ENCODE measurements around the gene ARL15.
"Not testable (repeated sequence)": the region's sequence is repeated elsewhere in the genome, so short reads cannot be mapped to it uniquely, and the experiment has no call there.

The ARL15 gene

GRCh38 chr5:54310433-54311175, at the start of gene ARL15:
TSS of gene ARL15 (minus strand) at chr5:54310573.
- Histone ChIP-seq H4K20me1 (ENCODE audit: insufficient read depth, low read length) (no peaks in the 10 kb centered on the region), H3K9ac (ENCODE audit: low read length) (peak within 1 kb of the TSS; percentile 71), H3K36me3 (replicated peaks; ENCODE audit: low read depth, low read length) (no peaks in the 10 kb centered on the region), H3K9me3 (ENCODE audit: insufficient read depth, low read length) (no peaks in the 10 kb centered on the region), H3K4me2 (ENCODE audit: low read length) (peak within 1 kb of the TSS; percentile 97), H3K79me2 (ENCODE audit: low read length) (no peaks in the 10 kb centered on the region), H3K4me3 (ENCODE audit: low read length) (peak within 1 kb of the TSS; percentile 92), H3K4me1 (ENCODE audit: low read length) (peaks cover 5% of the 10 kb centered on the region; the same call in 1 of the 2 replicates), H2AFZ (ENCODE audit: low read depth, low read length) (peak within 1 kb of the TSS; percentile 91), H3K27ac (ENCODE audit: low read length) (no peak within 1 kb of the TSS), H3K27me3 (ENCODE audit: low read depth, low read length) (no peaks in the 10 kb centered on the region)
- no peak for TF ChIP-seq EZH2phosphoT487 (IDR thresholded peaks at IDR 0.05; ENCODE audit: low read depth)
- TF ChIP-seq, protein P1, sequence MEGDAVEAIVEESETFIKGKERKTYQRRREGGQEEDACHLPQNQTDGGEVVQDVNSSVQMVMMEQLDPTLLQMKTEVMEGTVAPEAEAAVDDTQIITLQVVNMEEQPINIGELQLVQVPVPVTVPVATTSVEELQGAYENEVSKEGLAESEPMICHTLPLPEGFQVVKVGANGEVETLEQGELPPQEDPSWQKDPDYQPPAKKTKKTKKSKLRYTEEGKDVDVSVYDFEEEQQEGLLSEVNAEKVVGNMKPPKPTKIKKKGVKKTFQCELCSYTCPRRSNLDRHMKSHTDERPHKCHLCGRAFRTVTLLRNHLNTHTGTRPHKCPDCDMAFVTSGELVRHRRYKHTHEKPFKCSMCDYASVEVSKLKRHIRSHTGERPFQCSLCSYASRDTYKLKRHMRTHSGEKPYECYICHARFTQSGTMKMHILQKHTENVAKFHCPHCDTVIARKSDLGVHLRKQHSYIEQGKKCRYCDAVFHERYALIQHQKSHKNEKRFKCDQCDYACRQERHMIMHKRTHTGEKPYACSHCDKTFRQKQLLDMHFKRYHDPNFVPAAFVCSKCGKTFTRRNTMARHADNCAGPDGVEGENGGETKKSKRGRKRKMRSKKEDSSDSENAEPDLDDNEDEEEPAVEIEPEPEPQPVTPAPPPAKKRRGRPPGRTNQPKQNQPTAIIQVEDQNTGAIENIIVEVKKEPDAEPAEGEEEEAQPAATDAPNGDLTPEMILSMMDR (IDR thresholded peaks at IDR 0.05; ENCODE audit: low read depth, low read length) = no peak

DNA sequence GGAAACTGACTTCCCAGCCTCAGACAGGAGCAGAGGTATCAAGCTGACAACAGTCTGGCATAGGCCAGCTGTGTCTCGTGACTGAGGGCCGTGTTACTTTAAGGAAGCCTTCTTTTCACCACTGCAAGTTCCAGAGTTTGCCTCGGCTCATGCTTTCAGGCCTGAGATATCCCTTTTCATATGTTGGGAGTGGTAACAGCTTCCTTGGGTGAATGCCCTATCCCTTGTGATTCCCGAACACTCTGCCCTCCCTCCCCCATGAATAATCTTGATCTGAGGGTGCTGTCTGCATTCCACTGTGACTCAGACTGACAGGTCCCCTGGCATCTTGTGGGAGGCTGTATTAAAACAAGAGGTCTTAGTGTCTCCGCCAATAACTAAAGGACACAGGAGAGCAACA, 49.7 kb upstream of the ARL15 start:
- no peak overlapping the region for H3K9ac ChIP-seq (ENCODE audit: low read length)
- 0 out of 2 replicates have a peak, but pooled peaks cover 5% of the 10 kb centered on the region for H3K4me1 ChIP-seq (ENCODE audit: low read length)
- H2AFZ ChIP-seq (ENCODE audit: low read depth, low read length) = no peak overlapping the region
- H3K4me3 ChIP-seq (ENCODE audit: low read length) = no peak overlapping the region
- no peaks in the 10 kb centered on the region for H3K36me3 ChIP-seq (replicated peaks; ENCODE audit: low read depth, low read length)
- H3K27ac ChIP-seq (ENCODE audit: low read length) = no peak overlapping the region
- H3K4me2 ChIP-seq (ENCODE audit: low read length) = no peak overlapping the region
- no peaks in the 10 kb centered on the region for H3K9me3 ChIP-seq (ENCODE audit: insufficient read depth, low read length)
- TF ChIP-seq, protein P1 (IDR thresholded peaks at IDR 0.05; ENCODE audit: low read depth, low read length) = no peak
- TF ChIP-seq EZH2phosphoT487 (IDR thresholded peaks at IDR 0.05; ENCODE audit: low read depth) = no peak
- H3K79me2 ChIP-seq (ENCODE audit: low read length) = no peaks in the 10 kb centered on the region
- H3K27me3 ChIP-seq (ENCODE audit: low read depth, low read length) = no peaks in the 10 kb centered on the region
- H4K20me1 ChIP-seq (ENCODE audit: insufficient read depth, low read length) = no peaks in the 10 kb centered on the region

DNA sequence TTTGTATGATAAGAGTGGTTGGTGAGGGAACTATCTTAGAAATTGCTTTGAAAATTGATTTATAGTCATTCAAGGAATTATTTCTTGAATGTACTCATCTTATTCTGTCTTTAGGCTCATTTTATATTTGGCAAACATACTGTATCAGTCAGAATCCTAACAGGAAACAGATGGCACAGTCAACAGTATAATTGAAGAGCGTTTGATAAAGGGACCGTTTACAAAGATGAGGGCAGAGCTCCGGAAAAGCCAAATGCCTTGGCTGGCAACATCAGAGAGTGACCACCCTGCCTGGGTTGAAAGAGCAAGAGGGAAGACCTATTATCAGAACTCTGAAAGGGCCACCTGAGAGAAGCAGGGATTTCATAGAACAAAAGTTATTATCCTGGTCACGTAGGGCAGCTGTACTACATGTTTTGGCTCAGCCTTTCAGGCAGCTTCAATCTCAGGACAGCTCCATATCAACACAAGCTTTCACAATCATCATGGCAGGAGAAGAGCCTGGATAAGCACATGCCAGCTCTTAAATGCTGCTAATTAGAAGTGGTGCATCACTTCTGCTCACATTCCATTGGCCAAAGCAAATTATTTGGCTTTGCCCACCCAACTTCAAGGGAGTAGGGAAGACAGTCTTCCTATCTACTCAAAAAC, 47.2 kb upstream of the ARL15 start:
- Histone ChIP-seq H2AFZ (ENCODE audit: low read depth, low read length) (no peak overlapping the region), H3K9ac (ENCODE audit: low read length) (no peak overlapping the region), H3K27me3 (ENCODE audit: low read depth, low read length) (no peaks in the 10 kb centered on the region), H3K36me3 (replicated peaks; ENCODE audit: low read depth, low read length) (no peaks in the 10 kb centered on the region), H3K4me2 (ENCODE audit: low read length) (no peak overlapping the region), H3K9me3 (ENCODE audit: insufficient read depth, low read length) (no peaks in the 10 kb centered on the region), H3K79me2 (ENCODE audit: low read length) (no peaks in the 10 kb centered on the region), H3K4me1 (ENCODE audit: low read length) (no peaks in the 10 kb centered on the region), H3K4me3 (ENCODE audit: low read length) (no peak overlapping the region), H3K27ac (ENCODE audit: low read length) (no peak overlapping the region), H4K20me1 (ENCODE audit: insufficient read depth, low read length) (no peaks in the 10 kb centered on the region)
- TF ChIP-seq, protein P1 (IDR thresholded peaks at IDR 0.05; ENCODE audit: low read depth, low read length) = no peak
- TF ChIP-seq EZH2phosphoT487 (IDR thresholded peaks at IDR 0.05; ENCODE audit: low read depth) = no peak

- H3K9me3 ChIP-seq (ENCODE audit: insufficient read depth, low read length); H2AFZ ChIP-seq (ENCODE audit: low read depth, low read length); H3K79me2 ChIP-seq (ENCODE audit: low read length); H3K4me1 ChIP-seq (ENCODE audit: low read length); H4K20me1 ChIP-seq (ENCODE audit: insufficient read depth, low read length); H3K4me3 ChIP-seq (ENCODE audit: low read length); H3K27ac ChIP-seq (ENCODE audit: low read length); H3K9ac ChIP-seq (ENCODE audit: low read length); H3K36me3 ChIP-seq (replicated peaks; ENCODE audit: low read depth, low read length); H3K27me3 ChIP-seq (ENCODE audit: low read depth, low read length); H3K4me2 ChIP-seq (ENCODE audit: low read length): not testable (repeated sequence)
Measured at GRCh38 chr5:54353933-54354564, 43.7 kb upstream of the ARL15 start.

GRCh38 chr5:54352580-54352979, 42.2 kb upstream of the ARL15 start:
- not testable (repeated sequence) for H3K4me1 ChIP-seq (ENCODE audit: low read length); H3K4me3 ChIP-seq (ENCODE audit: low read length); H3K27ac ChIP-seq (ENCODE audit: low read length); H3K27me3 ChIP-seq (ENCODE audit: low read depth, low read length); H3K9ac ChIP-seq (ENCODE audit: low read length); H3K79me2 ChIP-seq (ENCODE audit: low read length); H3K36me3 ChIP-seq (replicated peaks; ENCODE audit: low read depth, low read length); H3K4me2 ChIP-seq (ENCODE audit: low read length); H2AFZ ChIP-seq (ENCODE audit: low read depth, low read length); H4K20me1 ChIP-seq (ENCODE audit: insufficient read depth, low read length); H3K9me3 ChIP-seq (ENCODE audit: insufficient read depth, low read length)

All from OCI-LY3 (cell line).